Measurements from ENCODE around the gene TP73.

Gene TP73

DNA sequence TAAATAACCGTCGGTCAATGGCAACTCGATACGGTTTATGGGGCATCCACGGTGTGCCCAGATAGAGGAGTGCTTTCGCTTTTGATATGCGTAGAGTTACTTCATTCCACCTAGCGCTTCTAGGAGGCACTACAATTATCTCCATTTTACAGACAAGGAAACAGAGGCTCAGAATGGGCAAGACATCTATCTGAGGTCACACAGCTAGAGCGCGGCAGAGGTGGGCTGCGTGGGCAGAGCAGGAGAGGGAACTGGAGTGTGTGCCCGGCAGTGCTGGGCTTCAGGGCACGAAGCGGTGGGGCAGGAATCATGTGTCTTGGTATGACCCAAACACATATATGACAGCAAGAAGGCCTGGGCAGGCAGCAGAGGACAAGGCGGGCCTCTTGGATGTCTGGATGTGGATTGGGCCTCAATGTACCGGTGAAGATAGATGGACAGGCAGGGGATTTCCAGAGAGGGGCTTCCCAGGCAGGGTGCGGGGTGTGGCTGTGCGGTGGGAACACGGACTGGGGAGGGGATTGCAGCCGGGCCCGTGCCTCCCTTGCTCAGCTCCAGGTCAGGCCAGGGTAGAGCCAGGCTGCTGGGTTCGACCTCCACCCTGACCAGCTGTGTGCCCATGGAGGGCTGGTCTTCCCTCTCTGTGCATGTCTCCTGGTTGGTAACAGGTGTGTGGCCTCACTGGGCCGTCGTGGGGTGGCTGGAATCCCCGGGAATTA is 21.2 kb downstream of the TP73 start:
- DNase-seq (ENCODE audit: low spot score), result no peak

DNA sequence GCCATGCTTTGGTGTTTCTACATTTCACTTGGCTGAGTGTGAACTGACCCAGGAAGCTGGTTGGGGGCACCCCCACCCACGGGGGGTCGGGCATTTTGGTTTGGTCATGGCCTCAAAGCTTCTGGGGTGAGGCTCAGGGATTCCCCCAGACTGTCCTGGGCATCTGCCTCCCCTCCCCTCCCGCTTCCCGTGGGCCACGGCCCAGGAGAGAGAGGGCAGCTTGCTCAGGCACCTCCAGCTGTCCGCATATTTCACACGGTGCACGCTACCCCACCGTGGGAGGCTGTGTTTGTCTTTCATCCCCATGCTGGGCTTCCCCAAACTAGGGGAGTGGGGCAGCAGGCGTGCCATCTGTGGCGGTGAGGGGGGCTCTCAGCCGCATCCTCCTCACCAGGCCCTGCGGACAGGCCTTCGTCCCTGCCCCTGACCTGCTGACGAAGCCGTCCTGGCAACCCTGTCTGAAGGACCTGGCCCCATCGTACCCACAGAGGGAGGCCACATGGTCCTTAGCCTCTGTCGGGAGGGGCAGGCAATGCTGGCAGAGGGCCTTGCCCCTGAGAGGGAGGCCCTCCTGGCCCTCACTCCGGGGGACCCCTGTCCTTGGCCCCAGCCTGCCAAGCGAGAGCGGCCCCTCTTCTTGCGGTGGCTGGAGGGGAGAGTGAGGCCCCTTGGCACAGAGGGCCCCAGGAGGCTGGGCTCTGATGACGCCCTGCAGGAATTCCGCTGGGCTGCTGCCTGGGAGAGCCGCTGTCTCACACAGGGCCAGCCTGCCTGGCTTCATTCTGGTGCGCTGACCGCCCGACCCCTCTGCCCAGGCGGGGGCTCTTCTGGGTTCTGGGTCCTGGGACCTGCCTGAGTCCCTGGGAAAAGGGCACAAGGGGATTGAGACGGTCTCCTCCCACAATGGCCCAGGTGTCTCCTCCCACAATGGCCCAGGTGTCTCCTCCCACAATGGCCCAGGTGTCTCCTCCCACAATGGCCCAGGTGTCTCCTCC is 22.1 kb downstream of the TP73 start:
- DNase-seq (ENCODE audit: low spot score), result no peak

DNA sequence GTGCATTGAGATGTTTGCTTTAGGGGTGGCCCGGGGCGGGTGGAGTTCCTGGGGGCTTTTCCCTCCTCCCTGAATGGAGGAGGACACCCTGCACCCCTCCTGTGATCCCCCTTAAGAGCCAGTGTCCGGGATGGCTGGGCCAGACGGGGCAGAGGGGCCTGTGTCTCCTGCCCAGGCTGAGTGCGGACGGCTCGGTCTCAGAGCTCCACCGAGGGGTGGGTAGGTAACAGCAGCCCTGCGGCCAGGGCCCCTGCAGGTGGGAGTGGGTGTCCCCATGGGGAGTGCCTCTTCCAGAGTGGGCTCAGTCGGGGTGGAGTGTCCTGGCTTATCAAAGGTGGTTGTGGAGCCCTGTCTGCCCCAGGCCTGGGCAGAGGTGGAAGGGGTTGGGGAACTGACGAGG is 23.1 kb downstream of the TP73 start:
- no peak for DNase-seq (ENCODE audit: low spot score)

DNA sequence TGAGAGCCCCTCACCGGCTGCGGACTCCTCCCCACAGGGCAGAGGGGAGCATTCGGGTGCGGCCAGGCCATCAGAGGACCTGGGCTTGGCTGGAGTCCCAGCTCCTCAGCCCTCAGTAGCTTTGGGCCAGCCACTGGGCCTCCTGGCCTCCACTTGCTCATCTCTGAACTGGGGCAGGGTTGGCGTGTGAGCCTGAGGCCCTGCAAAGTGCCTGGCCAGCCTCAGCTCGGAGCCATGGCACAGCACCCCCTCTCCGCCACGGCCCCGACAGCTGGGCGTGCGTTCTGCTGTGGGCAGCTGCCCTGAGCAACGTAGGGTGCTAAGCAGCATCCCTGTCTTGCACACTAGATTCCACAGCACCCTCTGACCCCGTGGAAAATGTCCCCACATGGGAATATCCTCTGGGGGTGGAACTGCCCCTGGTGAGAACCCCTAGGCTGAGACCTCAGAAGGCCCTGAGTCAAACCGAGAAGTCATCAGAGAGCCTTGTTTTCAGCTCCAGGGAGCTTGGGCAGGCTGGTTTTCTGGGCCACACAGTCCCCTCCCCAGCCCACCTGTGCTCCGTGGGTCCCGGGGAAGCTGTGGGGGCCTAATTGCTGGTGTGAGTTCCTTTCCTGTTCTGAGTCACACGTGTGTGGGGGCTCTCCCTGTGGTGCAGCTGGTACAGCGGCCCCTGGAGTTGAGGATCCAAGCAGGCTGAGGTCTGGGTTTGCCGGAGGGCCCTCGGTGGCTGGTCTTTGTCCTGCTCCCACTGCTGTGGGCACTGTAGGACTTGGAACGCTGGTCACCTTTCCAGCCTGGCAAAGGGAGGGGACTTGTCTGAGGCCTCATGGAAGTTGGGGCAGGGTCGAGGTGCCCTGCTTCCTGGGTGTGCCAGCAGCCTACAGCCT is 24.5 kb downstream of the TP73 start:
- DNase-seq (ENCODE audit: low spot score), result no peak

DNA sequence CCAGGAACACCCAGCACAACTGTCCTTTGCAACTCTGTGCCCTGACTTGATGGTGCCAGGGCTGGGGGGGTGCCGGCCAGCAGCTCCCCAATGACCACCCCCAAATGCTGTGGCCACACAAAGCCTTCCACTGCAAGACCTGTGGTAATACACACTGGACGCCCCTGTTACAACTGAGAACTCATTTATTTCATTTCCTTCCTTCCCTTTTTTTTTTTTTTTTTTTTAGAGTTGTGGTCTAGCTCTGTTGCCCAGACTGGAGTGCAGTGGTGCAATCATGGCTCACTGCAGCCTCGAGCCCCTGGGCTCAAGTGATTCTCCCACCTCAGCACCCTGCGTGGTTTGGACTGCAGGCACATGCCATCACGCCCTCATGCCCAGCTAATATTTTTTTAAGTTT is 25.2 kb downstream of the TP73 start:
- DNase-seq (ENCODE audit: low spot score), result no peak

DNA sequence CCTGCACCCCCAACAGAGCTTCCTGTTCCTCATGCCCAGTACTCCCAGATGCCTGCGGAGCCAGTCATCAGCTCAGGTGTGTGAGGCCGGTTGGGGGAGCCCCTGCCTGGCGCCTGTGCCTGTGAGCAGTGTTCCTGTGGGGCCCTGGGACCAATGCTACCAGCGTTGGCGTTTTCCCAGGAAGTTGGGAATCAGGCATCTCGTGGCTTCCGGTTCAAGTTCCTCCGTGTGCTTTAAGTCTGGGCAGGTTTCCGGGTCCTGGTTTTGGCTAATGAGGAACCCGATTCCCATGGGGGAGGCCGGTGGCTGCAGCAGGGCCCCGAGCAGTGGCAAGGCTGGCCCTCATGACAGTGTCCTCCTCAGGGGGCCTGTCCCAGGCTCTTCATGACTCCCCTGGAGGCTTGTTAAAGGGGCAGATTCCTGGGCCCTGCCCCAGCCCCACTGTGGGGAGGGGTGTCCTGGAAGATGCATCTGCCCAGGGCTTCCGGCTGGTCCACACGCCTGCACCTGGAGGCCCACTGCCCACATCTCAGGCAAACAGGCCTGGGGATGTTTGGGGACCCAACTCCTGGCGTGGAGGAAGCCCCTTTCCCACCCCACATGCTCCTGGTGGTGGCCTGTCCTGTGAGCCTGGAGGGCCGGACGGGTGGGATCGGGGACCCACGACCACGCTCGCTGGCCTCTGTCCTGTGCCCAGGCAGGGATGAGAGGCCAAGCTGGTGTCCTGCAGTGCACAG is 26.2 kb downstream of the TP73 start:
- peak; percentile 22 for DNase-seq (ENCODE audit: low spot score)

DNA sequence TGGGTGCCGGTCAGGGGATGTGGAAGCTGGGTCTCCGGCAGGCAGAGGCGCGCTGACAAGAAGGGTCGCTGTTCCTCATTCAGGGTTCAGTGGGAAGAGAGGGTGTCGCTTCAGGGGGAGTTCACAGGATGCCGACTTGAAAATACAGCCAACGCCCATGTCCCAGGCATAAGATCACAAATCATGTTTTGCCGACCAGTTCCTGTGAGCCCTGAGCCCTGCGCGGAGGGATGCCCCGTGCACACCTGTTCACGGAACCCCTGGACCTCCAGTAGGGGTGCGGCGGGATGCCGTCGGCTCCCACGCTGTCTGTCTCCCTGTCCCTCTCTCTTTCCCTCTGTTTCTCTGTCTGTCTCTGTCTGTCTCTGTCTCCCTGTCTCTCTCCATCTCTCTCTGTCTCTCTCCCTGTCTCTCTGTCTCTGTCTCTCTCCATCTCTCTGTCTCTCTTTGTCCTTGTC is 26.8 kb downstream of the TP73 start:
- DNase-seq (ENCODE audit: low spot score), result no peak

DNA sequence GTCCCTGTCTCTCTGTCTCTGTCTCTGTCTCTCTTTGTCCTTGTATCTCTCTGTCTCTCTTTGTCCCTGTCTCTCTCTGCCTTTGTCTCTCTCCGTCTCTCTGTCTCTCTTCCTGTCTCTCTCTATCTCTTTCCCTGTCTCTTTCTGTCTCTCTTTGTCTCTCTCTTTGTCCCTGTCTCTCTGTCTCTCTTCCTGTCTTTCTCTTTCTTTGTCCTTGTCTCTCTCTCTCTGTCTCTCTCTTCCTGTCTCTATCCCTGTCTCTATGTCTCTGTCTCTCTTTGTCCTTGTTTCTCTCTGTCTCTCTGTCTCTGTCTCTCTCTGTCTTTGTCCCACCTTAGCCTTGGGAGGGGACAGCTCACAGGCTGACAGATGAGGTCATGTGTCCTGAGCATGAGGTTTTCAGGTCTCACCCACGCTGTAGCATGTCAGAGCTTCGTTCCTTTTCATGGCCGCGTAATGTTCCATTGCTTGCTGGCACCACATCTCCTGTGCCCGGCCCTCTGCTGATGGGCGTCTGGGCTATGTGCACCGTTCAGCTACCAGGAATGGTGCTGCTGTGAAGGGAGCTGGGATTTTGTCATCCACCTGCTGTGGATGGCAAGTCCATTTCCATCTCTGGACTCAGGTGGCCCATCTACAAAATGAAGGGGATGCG is 27.6 kb downstream of the TP73 start:
- no peak for DNase-seq (ENCODE audit: low spot score)

DNA sequence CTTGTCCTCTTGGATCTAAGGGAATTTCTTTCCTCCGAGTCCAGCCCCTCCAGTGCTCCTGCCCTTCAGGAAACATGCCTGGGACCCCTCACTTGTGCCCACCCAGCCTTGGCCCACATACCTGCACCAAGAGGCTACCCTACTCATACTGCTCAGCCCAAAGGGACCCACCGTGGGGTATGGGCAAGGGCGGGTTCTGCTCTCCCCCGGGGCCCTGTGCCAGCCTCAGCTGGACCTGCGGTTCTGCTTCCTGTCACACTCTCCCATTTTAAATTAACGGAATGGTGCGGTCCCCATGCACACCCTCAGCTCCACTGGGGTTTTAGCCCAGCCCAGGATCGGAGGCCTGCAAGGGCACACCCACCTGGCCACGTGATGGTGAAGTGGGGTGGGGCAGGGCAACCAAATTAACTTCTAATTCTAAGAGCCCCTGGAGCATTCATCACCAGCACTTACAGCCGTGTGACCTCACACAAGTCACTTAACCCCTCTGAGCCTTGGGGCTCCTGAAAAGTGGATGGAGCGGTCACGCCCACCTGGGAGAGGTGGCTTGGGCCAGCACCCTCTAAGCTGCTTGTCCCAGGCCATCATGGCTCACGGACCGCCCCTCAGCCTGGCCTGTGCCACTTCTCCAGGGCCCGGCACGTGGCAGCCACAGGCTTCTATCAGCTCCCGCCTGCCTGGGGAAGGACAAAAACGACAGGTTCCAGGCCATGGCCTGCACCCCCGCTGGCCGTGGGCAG is 28.3 kb downstream of the TP73 start:
- peak; percentile 20 for DNase-seq (ENCODE audit: low spot score)

DNA sequence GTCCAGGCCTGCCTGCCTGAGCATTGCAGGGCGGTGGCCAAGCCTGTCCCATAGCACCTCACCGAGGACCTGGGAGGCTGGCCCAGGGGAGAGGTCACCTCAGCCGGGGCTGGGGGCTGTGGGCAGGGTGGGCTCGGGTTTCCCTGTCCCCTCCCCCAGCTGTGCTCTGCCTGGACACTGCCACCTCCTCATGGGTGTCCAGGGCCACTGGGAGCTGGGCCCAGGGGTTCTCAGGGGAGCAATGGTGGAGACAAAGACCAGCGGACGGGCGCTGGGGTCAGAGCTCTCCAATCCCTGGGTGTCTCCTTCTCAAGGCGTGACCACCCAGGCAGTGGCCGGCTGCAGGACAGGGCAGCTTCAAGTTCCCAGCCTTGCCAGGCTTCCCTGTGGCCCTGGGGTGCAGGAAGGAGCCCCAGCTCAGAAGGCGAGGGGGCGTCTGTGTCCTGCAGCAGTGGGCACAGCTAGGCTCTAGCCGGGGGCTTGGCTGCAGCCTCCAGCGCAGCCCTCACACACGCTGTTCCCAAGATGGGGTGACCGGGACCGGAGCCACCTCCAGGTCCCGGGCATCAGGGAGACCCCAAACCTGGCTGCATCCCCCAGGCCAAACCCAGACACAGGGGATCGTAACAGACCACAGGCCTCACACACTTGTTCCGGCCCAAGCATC is 29.0 kb downstream of the TP73 start:
- no peak for DNase-seq (ENCODE audit: low spot score)

DNA sequence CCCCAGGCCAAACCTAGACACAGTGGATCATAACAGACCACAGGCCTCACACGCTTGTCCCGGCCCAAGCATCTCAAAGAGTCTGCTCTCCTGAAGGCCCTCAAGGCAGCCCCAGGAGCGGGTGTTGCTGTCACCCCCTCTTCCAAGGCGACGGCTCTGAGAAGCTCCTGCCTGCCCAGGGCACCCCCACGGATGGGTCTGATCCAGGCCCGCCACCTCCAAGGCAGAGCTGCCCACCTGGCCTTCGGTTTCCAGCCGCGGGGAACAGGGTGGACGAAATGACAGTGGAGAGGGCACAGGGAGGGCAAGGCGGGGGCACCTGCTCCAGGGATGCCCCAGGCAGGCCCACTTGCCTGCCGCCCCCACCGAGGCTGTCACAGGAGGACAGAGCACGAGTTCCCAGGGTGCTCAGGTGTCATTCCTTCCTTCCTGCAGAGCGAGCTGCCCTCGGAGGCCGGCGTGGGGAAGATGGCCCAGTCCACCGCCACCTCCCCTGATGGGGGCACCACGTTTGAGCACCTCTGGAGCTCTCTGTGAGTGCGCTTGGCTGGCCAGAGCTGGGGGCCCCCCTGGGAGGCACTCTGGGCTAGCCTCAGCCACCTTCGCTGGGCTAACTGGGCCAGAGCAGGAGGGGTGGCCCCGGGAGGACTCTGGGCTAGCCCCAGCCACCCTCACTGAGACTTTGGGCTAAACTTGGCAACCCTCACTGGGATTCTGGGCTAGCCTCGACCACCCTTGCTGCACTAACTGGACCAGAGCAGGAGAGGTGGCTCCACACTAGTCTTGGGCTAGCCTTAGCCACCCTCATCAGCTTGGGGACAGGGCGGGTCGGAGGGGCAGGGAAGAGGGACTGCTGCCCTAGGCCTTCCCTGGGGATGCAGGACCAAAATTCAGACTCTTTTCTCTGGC is 29.8 kb downstream of the TP73 start:
- DNase-seq (ENCODE audit: low spot score), result no peak

DNA sequence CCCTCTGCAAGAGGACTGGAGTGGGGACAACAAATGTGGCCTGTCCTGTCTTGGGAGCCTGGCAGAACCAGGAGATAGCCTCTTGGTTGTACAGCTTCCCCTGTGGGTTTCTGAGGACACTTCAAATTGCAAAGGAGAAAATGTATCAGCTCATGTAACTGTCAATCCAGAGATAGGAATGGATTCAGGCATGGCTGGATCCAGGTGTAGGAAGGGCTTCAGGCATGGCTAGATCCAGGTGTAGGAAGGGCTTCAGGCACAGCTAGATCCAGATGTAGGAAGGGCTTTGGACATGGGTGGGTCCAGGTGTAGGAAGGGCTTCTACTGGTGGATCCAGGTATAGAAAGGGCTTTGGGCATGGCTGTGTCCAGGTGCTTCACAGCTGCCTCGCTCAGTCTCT is 30.9 kb downstream of the TP73 start:
- no peak for DNase-seq (ENCODE audit: low spot score)

DNA sequence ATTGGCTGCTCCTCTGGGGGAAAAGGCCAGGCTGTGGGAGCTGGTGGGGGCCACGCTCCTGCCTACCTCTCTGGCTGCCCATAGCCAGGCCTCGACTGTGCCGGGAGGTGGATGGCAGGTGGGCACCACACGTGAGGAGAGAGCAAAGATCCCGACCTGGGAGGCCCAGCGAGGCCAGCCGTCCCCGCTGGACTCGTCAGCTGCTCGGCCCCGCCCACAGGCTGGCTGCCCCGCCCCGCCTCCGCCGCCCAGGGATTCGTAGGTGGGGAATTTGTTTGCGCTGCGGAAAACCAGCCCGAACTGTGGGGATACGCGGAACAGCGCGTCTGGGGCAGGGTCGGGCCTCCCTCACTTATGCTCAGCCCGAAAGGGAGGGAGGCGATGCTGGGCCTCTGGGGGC is 31.7 kb downstream of the TP73 start:
- DNase-seq (ENCODE audit: low spot score), result no peak

DNA sequence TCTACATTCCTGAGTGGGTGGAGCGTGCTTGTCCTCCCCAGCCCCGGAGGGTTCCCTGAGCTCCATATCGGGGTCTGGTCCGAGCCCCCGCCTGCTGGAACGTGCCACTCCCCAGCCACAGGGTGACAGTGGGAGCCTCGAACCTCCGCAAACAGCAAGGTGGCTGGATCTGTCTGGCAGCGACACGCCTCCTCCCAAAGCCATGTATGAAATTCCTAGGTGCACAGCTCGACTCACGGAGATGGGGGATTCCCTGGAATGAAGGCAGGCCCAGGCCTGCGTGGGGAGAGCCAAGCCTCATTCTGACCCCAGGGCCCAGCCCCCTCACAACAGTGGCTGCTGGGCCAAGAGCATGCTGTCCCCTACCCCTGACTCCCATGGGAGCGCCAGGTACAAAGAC is 32.9 kb downstream of the TP73 start:
- DNase-seq (ENCODE audit: low spot score), result no peak

DNA sequence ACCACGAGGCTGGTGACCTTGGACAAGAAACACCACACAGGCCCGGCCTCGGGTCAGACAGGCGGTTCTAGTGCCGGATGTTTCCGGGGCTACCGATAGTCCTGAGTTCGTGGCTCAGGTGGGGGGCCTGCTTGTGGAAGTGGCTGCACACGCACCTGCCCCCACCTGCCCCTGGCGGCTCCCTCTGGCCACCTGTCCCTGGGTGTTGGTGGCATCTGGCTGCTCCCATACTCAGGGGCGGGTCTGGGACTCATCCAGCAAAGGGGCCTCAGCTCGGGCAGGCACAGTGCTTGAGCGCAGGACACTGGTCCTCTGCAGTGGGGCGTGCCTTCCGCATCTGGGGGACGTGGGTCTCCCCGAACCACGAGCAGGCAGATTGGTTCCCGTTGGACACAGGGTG is 33.6 kb downstream of the TP73 start:
- DNase-seq (ENCODE audit: low spot score), result no peak

DNA sequence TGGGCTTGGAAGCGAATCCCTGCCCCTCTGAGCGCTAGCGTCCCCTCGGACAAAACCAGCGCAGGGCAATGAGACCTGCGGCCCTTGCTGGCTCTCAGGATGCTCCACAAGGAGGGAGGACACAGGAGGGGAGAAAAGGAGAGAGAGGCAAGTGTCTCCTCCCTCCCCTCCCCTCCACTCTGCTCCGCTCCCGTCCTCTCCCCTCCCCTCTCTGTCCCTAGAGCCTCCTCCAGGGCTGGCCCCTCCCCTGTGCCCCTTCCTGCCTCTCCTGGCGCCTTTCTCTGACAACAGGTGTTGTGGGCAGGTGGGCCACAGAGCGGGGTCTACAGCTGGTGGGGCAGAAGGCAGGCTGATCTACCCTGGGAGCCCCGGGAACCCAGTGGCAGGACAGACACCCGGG is 35.2 kb downstream of the TP73 start:
- DNase-seq (ENCODE audit: low spot score), result no peak

DNA sequence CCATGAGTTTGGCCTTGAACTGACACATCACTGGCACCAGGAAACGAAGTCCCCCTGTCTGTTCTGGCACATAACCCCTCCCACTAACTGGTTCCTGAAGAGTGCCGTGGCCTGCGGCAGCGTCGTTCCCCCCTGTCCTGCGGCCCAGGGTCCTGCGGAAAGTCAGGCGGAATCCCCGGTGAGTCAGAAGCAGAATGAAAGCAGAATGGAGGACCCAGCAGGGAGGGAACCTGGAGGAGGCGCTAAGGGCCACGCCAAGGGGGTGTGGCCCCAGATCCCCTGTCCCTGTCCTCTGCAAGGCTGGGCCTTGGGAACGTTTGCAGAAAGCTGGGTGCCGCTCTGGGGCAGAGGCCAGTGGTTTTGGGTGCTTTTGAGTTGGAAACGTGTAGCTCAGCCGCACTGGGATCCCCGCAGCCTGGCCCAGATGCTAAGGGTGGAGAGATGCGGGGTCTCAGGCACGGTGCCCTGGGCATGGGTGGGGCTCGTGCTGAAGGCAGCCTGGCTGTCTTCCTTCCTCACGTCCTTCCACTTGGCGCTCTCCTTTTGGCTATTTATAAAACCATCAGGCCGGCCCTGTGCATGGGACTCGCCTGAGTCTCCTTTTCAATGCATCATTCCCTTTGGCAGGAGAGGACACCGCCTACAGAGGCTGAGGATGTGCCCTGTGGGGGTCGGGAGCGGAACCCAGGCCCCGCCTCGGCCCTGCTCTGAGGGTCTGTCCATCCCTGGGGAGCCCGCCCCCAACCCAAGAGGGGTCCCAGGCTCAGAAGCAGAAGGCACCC is 36.2 kb downstream of the TP73 start:
- DNase-seq (ENCODE audit: low spot score), result no peak

Data from cerebellar cortex (tissue), 1 donor.